PC-3 (cell line): ENCODE measurements around the gene HM13.

Source experiments
- CTCF ChIP-seq: fragments of 300-600 bp; sonication (generic); conservative IDR thresholded peaks from 2 replicates; pipeline ENCODE4 v1.5.1; 2017; ENCODE audit warnings: antibody characterized with exemption, low read depth, mild to moderate bottlenecking, low read length
- EZH2 ChIP-seq: fragments of 300-600 bp; sonication (generic); IDR thresholded peaks from one replicate; pipeline ENCODE4 v1.6.1; 2017; ENCODE audit warnings: antibody characterized with exemption, mild to moderate bottlenecking, low read length; ENCODE audit not compliant: unreplicated experiment

- TF ChIP-seq CTCF: no peak
- no peak for TF ChIP-seq EZH2
Measured at GRCh38 chr20:31567380-31567720, 53.1 kb downstream of the HM13 start.
